GM06990 (cell line): ENCODE data around the gene CYP8B1.

Experiments used
- DNase-seq: peaks from one replicate; pipeline ENCODE4 v3.0.0-alpha.2; 2011; ENCODE audit not compliant: insufficient read length; ENCODE audit errors: extremely low read depth
- H3K27me3 ChIP-seq: replicated peaks from 2 replicates; pipeline ENCODE4 v1.6.0; 2011; ENCODE audit warnings: low read length; ENCODE audit not compliant: control insufficient read depth, insufficient read depth
- H3K36me3 ChIP-seq: 2 replicates; pipeline ENCODE4 v1.5.1; 2011; ENCODE audit warnings: low read length; ENCODE audit not compliant: control insufficient read depth, insufficient read depth
- H3K4me3 ChIP-seq: replicated peaks from 2 replicates; pipeline ENCODE4 v1.5.1; 2011; ENCODE audit warnings: low read depth, mild to moderate bottlenecking, control low read depth, low read length
- TF ChIP-seq, protein P1 (sequence below): IDR thresholded peaks from 2 replicates; pipeline ENCODE4 v1.5.1; 2011; ENCODE audit warnings: low read length, control low read depth, mild to moderate bottlenecking, inconsistent platforms; ENCODE audit not compliant: insufficient read depth, poor library complexity, severe bottlenecking

CYP8B1 gene

DNA sequence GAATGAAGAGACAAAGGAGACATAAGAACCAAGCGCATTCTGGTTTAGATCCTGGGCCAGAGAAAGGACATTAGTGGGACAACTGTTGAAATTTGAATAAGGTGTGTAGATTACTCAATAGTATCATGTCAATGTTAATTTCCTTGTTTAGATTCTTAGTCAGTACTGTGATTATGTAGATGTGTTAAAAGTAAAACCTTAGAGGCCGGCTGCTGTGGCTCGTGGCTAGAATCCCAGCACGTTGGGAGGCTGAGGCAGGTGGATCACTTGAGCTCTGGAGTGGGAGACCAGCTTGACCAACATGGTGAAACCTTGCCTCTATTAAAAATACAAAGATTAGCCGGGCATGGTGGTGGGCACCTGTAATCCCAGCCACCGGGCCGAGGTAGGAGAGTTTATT lies 26.7 kb downstream of the CYP8B1 start:
- H3K36me3 ChIP-seq, result no peaks in the 10 kb centered on the region
- TF ChIP-seq, protein P1, sequence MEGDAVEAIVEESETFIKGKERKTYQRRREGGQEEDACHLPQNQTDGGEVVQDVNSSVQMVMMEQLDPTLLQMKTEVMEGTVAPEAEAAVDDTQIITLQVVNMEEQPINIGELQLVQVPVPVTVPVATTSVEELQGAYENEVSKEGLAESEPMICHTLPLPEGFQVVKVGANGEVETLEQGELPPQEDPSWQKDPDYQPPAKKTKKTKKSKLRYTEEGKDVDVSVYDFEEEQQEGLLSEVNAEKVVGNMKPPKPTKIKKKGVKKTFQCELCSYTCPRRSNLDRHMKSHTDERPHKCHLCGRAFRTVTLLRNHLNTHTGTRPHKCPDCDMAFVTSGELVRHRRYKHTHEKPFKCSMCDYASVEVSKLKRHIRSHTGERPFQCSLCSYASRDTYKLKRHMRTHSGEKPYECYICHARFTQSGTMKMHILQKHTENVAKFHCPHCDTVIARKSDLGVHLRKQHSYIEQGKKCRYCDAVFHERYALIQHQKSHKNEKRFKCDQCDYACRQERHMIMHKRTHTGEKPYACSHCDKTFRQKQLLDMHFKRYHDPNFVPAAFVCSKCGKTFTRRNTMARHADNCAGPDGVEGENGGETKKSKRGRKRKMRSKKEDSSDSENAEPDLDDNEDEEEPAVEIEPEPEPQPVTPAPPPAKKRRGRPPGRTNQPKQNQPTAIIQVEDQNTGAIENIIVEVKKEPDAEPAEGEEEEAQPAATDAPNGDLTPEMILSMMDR, result no peak
- H3K4me3 ChIP-seq, result no peak overlapping the region
- no peak for DNase-seq
- no peaks in the 10 kb centered on the region; the same call in 1 of the 2 replicates for H3K27me3 ChIP-seq

DNA sequence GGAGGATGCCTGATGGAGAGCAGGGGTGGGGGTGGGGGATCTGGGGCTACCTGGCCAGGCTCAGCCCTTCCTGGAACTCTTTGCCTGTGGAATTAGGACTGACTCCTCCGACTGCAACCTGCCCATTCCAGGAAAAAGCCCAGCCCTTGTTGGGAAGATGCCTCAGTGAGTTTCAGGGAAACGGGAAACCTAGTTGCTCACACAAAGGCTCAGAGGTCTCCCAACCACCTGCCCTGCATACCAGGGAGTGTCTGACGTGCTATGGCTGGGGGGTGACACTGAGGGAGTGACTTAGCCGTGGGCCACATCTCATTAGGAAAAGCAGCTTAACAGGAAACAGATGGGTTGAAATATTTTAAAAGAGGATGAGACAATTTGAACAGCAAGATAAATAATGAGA lies 27.9 kb downstream of the CYP8B1 start:
- H3K27me3 ChIP-seq, result no peaks in the 10 kb centered on the region
- DNase-seq, result no peak
- no peak overlapping the region for H3K4me3 ChIP-seq
- H3K36me3 ChIP-seq, result no peaks in the 10 kb centered on the region
- TF ChIP-seq, protein P1, result no peak

DNA sequence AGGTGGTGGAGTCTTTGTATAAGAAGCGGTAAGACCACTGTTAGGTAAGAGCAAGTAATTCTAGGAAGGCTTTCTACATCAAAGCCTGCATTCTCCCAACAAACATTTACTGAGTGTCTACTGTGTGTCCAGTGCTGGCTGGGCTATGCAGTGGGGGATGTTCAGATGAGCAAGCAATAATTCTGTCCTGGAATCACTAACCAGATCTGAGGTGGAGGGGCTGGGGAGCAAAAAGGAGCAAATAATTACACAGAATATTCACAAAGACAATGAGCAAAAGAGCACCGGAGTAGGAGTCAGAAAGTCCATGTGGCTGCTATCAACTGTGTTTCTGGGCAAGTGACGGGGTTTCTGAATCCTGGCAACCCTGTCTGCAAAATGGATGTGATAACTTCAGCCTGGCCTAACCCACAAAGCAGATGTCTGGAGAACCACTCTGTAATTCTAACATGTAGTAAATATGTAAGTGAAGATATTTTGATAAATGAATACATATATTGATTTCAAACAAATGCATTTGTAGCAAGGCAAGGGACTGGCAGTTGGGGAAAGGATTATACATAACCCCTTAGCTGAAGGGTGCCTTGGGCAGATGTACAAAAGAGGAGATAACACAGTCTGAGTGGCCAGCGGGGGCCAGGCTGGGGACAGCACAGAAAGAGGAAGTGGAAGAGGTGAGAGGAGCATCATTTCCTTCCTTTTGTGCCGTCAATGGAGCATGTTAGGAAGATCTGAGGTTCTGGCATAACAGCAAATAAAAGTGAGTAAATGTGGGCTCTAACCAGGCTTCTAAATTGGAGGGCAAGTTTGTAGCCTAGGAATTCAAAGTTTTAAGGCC lies 28.8 kb downstream of the CYP8B1 start:
- no peaks in the 10 kb centered on the region for H3K36me3 ChIP-seq
- DNase-seq, result peak; percentile 26
- H3K4me3 ChIP-seq, result no peak overlapping the region
- no peaks in the 10 kb centered on the region for H3K27me3 ChIP-seq
- TF ChIP-seq, protein P1, result no peak

DNA sequence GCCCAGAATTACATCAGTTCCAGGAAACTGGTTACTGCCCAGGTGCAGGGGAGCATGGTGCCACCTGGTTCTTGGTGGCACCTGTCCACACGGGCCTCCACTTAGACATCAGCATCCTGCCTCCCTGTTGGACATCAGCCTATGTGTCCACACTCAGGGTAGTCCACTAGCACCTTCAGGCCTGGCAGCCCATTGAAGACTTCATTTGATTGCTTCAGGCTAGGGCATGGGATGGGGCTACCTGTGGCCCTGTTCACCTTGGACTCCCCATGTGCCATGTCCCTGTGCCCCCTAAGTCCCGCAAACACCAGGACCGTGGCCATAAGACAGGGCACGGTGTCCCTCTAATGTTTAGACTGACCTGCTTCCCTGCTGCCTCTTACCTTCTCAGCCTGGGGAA lies 30.9 kb downstream of the CYP8B1 start:
- TF ChIP-seq, protein P1, result no peak
- H3K4me3 ChIP-seq, result no peak overlapping the region
- H3K27me3 ChIP-seq, result no peaks in the 10 kb centered on the region
- DNase-seq, result no peak
- H3K36me3 ChIP-seq, result no peaks in the 10 kb centered on the region

DNA sequence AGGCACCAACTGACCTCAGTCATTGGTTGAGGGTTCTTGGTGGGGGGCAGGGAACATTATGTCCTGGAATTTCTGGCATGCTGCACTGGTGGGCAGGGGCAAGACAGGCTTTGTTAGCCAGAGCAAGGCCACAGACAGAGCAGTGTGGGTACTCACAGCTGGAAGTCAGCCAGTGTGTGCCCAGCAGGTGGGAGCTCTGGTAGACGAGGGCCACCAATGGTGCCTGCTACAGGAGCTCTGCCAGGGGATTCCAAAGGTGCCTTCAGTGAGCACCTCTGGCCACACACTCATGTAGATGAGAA lies 31.3 kb downstream of the CYP8B1 start:
- no peaks in the 10 kb centered on the region for H3K36me3 ChIP-seq
- no peak for DNase-seq
- TF ChIP-seq, protein P1, result no peak
- no peaks in the 10 kb centered on the region for H3K27me3 ChIP-seq
- no peak overlapping the region for H3K4me3 ChIP-seq

DNA sequence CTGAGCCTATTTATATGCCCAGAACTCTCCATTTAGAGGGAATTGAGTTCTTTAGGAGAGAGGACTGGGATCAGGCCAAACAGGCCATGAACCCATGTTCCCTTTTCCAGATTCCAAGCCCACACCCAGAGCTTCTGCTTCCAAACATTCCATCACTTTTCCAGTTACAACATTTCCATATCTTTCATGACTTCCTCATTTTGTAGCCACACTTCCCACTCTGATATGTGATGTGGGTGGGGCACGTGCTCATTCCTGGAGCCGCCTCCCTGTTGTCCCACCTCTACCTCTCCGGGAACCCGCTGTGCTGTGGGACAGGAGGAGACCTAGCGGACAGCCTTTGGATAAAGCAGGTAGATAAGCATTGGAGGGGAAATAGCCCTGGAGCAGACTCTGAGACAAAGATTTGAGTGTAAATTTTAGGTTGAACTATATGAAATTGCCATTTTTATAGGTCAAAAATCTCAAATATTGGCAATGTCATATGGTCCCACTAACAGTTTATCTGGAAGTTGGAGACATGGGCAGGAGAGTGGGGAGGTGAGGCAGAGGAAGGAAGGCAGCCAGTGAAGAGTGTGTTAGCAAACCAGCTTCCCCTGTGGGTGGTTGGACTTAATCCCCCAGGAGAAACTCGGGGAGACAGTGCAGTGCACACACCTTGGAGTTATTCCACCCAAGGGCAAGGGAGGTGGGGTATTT lies 31.8 kb downstream of the CYP8B1 start:
- DNase-seq, result no peak
- TF ChIP-seq, protein P1, result no peak
- H3K4me3 ChIP-seq, result no peak overlapping the region

More for the DNA sequence above, 31.8 kb downstream of the CYP8B1 start:
- no peaks in the 10 kb centered on the region for H3K27me3 ChIP-seq
- no peaks in the 10 kb centered on the region for H3K36me3 ChIP-seq
